Ishikawa (cell line): ENCODE data around the gene CARMIL1.

Experiments used
- CEBPB ChIP-seq: IDR thresholded peaks from 2 replicates; pipeline ENCODE4 v1.6.1; 2012
- CREB1 ChIP-seq: IDR thresholded peaks from 2 replicates; pipeline ENCODE4 v1.6.1; 2012; ENCODE audit warnings: low read depth
- EGR1 ChIP-seq: IDR thresholded peaks from 2 replicates; pipeline ENCODE4 v1.6.1; 2012
- EP300 ChIP-seq: IDR thresholded peaks from 2 replicates; pipeline ENCODE4 v1.6.1; 2012; ENCODE audit warnings: borderline replicate concordance
- FOXM1 ChIP-seq: IDR thresholded peaks from 2 replicates; pipeline ENCODE4 v1.6.1; 2012; ENCODE audit warnings: low read depth, borderline replicate concordance
- NFIC ChIP-seq: IDR thresholded peaks from 2 replicates; pipeline ENCODE4 v1.6.1; 2012
- RAD21 ChIP-seq: IDR thresholded peaks from 2 replicates; pipeline ENCODE4 v1.6.1; 2012; ENCODE audit warnings: low read depth
- TAF1 ChIP-seq: IDR thresholded peaks from 2 replicates; pipeline ENCODE4 v1.6.1; 2012; ENCODE audit warnings: low read depth, mild to moderate bottlenecking
- TCF12 ChIP-seq: IDR thresholded peaks from 2 replicates; pipeline ENCODE4 v1.6.1; 2012; ENCODE audit warnings: low read depth
- USF1 ChIP-seq: IDR thresholded peaks from 2 replicates; pipeline ENCODE4 v1.6.1; 2012
- YY1 ChIP-seq: IDR thresholded peaks from 2 replicates; pipeline ENCODE4 v1.6.1; 2012; ENCODE audit warnings: low read depth
- ZBTB7A ChIP-seq: IDR thresholded peaks from 2 replicates; pipeline ENCODE4 v1.6.1; 2012; ENCODE audit warnings: low read depth
- TF ChIP-seq, protein P1 (sequence below): IDR thresholded peaks from 2 replicates; pipeline ENCODE4 v1.6.1; 2012
- TF ChIP-seq, protein P2 (sequence below): IDR thresholded peaks from 2 replicates; pipeline ENCODE4 v1.6.1; 2012; ENCODE audit warnings: low read depth, mild to moderate bottlenecking

DNA sequence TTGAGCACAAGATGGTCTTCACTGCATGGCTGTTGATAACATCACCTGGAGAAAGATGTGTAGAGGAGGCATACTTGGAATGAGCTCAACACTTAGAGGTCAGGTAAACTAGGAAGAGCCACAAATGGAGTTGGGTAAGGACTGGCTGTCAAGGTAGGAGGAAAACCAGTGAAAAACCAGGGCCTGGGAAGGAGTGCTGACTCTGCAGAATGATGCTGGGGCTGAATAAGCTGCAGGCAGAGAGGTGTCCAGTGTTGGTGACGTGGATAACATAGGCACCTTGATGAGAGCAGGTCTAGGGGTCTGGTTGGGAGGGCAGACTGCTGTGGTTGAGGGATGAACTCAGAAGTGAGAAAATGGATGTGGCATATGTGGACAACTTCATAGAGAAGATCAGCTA is 160.2 kb downstream of the CARMIL1 start:
- TF ChIP-seq RAD21 (no peak), ZBTB7A (no peak), CEBPB (no peak), YY1 (no peak), NFIC (no peak), TCF12 (no peak), USF1 (no peak), EP300 (no peak), EGR1 (no peak), FOXM1 (no peak), CREB1 (no peak), TAF1 (no peak)
- TF ChIP-seq, protein P1, sequence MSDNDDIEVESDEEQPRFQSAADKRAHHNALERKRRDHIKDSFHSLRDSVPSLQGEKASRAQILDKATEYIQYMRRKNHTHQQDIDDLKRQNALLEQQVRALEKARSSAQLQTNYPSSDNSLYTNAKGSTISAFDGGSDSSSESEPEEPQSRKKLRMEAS, result no peak
- TF ChIP-seq, protein P2, sequence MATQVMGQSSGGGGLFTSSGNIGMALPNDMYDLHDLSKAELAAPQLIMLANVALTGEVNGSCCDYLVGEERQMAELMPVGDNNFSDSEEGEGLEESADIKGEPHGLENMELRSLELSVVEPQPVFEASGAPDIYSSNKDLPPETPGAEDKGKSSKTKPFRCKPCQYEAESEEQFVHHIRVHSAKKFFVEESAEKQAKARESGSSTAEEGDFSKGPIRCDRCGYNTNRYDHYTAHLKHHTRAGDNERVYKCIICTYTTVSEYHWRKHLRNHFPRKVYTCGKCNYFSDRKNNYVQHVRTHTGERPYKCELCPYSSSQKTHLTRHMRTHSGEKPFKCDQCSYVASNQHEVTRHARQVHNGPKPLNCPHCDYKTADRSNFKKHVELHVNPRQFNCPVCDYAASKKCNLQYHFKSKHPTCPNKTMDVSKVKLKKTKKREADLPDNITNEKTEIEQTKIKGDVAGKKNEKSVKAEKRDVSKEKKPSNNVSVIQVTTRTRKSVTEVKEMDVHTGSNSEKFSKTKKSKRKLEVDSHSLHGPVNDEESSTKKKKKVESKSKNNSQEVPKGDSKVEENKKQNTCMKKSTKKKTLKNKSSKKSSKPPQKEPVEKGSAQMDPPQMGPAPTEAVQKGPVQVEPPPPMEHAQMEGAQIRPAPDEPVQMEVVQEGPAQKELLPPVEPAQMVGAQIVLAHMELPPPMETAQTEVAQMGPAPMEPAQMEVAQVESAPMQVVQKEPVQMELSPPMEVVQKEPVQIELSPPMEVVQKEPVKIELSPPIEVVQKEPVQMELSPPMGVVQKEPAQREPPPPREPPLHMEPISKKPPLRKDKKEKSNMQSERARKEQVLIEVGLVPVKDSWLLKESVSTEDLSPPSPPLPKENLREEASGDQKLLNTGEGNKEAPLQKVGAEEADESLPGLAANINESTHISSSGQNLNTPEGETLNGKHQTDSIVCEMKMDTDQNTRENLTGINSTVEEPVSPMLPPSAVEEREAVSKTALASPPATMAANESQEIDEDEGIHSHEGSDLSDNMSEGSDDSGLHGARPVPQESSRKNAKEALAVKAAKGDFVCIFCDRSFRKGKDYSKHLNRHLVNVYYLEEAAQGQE, result no peak
